Stimulated activated CD8-positive, alpha-beta memory T cell treated with anti-CD3 and anti-CD28 coated beads, Interleukin-12 subunit alpha, Interleukin-12 subunit beta, amount 100 ng/mL, for 4 hours (primary cell): Measurements from ENCODE around the gene MEIS2.

ENCODE experiments used
- DNase-seq: peaks from one replicate; pipeline ENCODE4 v3.0.0-alpha.2; 2020; ENCODE audit warnings: low read depth

Gene MEIS2

DNA sequence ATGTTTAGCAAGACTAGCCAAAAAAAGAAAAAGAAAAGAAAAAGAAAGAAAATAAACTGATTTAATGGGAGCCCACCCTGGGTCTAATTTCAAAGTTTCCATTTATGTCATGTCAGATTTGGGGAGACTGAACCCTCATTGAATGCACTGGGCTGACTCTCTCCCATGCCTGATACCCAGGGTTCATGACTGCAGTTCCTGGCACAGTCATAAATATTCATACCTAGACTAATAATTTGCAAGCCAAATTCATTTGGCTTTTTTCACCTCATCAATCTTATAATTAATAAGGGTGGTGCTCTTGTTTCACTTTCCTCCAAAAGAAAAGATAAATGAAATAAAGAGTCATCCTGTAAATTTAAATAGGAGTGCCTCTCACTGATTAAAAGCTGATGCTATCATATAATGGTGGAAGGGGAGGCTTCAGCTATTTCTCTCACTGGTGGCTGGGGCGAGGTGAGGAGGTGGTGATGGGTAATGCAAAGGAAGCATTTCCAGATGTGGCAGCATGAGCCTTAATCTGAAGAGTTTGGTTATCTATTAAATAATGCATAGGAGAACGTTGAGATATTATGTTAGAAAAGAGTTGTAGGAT, 224.5 kb downstream of the MEIS2 start:
- no peak for DNase-seq

DNA sequence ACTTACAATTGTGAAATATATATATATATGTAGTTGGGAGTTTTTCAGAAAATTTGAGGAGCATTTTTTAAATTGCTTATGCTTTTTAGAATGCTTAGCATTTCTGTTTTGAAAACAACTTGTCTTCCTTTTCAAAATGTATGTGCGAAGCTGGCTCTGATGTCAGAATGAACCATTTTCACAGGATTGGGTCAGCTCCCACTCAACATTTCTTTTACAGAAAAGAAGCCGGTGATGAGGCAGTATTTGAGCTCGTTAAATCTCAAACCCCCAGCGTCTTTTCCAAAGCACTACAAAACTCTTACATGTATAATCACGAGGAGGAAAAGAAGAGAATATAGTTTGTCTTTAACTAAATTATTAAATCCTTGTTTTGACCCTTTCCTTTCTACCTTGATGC, 225.4 kb downstream of the MEIS2 start:
- no peak for DNase-seq

DNA sequence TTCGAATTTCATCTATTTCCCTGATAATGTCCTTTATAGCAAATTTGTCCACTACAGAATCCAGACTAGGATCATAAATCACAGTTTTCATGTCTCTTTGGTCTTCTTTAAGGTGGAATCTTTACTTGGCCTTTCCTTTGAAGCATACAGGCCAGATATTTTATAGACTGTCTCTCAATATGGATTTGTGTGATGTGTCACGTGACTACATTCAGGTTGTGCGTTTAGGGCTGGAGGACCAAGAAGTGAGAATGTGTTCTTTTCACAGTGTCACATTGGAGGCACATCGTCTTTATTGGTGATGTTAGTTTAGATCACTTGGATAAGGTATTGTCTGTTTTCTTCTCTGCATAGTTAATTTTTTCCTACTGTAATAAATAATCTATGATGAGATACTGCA, 232.9 kb downstream of the MEIS2 start:
- no peak for DNase-seq

DNA sequence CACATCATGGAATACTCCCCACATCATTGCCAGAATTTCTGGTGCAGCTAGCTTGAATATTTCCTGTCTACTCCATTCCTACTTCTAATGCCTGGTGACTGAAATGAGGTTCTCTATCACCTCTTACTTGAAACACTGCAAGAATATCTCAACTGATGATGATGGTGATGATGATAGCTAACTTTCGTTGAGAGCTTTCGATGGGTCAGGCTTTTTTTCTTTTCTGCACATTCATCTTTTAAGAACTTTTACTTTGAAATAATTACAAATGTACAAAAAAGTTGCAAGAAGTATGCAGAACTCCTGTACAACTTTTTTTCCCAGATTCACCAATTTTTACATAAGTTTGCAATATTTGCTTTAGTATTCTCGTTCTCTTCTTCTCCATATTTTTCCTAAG, 233.5 kb downstream of the MEIS2 start:
- DNase-seq, result no peak

DNA sequence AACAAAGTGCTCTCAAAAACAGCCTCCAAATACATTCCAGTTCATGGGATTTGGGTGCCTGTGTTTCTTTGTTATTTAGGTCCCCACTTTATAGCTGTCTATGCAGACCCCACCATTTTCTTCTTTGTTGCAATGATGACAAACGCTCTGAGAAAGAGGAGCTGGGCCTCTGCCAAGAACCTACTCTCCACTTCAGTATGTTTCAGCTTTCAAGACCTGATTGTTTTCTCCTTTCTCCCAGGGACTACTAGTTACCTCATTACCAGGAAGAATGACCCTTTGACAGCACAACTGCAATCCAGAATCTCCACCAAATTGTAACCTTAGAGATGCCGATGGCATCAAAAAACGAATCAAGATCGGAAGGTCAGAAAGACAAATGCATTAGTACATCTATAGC, 236.8 kb downstream of the MEIS2 start:
- DNase-seq, result no peak

DNA sequence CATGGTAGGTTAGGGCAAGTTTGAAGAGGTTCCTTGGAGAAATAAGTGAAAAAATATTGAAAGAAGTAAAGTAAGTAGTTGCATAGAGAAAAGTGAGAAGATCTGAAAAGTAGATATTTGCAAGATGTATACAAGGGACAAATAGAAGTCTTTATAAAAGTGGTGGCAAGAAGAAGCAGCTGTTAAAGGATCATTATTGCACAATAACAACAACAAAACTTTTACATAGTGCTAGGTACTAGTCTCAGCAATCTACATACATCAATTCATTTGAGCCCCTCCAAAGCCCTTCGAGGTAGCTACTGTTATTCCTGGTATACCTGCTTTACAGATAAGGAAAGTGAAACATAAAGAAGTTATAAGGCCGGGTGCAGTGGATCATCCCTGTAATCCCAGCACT, 239.6 kb downstream of the MEIS2 start:
- DNase-seq, result no peak

DNA sequence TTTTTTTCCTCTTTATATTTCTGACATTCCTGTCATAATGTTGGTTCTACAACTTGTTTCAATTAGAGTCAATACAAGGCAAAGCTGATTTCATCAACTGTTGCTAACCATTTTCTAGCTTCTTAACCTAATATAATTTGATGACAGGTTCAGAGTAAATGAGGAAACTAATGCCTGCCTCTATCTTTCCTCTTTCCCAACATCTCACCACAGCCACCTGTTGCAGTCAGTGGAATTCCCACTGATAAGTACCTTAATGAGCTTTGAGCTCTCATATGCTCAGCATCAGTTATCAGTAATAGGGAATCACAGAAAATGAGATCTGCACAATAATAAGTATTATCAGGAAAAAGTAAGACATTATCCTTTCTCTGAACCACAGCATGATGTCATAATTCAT, 241.9 kb downstream of the MEIS2 start:
- DNase-seq, result no peak

DNA sequence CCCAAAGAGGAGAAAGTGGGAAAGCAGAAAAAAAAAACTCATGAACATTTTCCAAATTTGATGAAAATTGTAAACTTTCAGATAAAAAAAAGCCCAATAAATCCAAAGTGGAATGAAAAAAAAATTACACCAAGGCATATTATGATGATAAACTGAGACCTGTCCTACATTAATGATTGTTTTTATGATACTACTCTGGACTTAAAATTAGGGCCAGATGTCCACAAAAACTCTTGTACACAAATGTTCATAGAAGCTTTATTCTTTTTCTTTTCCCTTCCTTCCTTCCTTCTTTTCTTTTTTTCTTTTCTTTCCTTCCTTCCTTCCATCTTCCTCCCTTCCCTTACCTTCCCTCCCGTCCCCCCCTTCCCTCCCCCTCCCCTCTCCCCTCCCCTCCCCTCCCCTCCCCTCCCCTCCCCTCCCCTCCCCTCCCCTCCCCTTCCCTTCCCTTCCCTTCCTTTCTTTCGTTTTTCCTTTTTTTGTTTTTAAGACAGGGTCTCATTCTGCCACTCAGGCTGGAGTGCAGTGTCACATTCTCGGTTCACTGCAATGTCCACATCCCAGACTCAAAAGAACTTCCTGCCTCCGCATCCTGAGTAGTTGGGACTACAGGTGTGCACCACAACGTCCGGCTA, 243.9 kb downstream of the MEIS2 start:
- DNase-seq, result no peak

DNA sequence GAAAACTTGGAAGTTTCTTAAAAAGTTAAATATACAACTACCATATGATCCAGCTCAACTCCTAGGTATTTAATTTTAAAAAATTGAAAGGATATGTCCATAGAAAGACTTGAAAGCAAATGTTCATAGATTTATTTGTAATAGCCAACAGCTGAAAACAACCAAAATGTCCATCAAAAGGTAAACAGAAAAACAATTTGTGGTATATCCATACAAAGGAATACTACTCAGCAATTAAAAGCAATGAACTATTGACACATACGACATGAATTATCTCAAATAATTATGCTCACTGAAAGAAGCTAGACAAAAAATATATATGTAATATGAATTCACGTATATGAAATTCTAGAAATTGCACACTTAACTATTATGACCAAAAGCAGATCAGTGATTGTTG, 249.5 kb downstream of the MEIS2 start:
- no peak for DNase-seq

DNA sequence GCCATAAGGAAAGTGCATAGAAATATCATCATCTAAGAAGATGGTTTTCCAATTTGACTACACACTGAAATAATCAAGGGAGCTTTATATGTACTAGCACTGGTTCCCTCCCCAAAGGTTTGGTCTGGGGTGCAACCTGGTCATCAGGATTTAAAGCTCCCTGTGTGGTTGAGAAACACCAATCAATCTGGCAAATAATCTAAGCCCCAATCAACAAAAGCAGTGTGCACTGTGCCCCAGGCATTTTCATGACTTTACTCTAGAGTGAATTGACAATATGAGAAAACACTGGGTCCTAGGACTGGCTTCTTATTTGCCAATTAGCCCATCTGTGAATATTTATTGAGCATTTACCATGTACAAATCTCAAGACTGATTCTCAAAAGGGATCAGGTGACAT, 255.1 kb downstream of the MEIS2 start:
- no peak for DNase-seq

DNA sequence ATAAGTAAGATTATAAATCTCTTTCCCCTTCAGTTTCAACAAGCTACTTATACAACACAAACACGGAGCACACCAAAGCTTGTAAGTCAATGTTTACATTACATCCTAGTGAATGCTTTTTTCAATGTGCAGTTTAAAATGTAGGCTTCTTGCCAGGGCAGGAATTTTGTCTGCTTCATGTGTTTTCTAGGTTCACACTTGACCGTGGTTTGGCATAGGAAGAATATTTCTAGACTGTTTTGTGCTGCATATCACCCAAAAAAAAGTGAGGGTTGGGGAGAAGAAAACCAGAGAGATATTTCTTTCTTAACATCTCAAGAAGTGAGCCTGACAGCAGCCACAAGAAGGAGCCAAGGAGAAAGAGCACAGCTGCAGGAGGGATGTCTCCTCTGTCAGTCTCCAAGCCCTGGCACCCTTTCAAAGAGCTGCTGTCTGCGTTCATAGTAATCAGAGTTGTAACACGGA, 255.8 kb downstream of the MEIS2 start:
- DNase-seq, result no peak

DNA sequence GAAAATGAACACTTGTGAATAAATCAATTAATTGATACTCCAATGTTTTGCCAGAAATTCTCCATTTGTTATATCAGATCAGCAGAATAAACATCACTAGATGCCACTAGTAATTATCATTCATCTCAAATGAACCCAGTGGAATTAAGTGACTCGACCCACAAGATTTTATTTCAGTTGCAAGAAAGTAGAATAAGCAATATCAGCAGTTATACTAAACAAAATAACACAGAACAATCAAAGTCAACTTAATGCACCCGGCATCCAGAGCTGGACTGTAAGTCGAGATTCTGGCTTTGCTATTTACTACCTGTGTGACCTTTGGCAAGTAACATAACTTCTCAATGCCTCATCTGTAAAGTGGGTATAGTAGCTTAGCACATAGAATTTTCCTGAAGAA, 256.5 kb downstream of the MEIS2 start:
- DNase-seq, result no peak

DNA sequence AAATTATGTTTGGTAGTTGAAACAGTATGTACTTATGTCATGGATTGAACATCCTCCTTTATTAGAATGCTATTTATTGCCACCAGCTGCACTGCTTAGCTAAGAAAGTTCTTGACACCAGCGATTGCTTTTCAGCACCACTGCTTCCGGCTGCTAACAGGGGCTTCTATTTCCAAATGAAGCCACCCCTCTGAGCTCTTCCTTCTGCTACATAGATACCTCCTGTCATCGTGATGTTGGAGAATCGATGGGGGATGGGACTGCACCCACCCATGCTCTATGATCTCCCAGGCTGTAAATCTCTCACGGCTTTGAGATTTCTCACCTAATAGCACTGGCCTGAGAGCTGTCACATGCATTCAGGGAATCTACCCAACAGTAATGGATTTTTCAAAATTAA, 259.2 kb downstream of the MEIS2 start:
- DNase-seq, result no peak
